SK-N-SH treated with all-trans-retinoic acid at 6 μM for 48 hours (cell line): ENCODE results near the gene ITGB4.
A peak's percentile ranks its signal among the peaks of the same experiment; 100 is the strongest.

ENCODE experiments used
- ATAC-seq: fragments of 200-7000 bp; cut with Tn5 transposase; 3 replicates; pipeline ENCODE4 v1.9.1; 2020; ENCODE audit warnings: mild to moderate bottlenecking, moderate library complexity
- ARNTL ChIP-seq: fragments of 450-650 bp; formaldehyde crosslinking; IDR thresholded peaks from 2 replicates; pipeline ENCODE4 v1.5.0; 2020; ENCODE audit warnings: low read depth, mild to moderate bottlenecking, moderate library complexity, borderline replicate concordance
- CSDC2 ChIP-seq: fragments of 250-450 bp; sonication (Bioruptor Pico); IDR thresholded peaks from 2 replicates; pipeline ENCODE4 v1.5.0; 2020; ENCODE audit warnings: mild to moderate bottlenecking, moderate library complexity
- ESRRG ChIP-seq: fragments of 250-450 bp; sonication (Bioruptor Pico); IDR thresholded peaks from 2 replicates; pipeline ENCODE4 v1.6.1; 2021; ENCODE audit warnings: mild to moderate bottlenecking
- GLIS3 ChIP-seq: fragments of 250-450 bp; sonication (Bioruptor Pico); IDR thresholded peaks from 2 replicates; pipeline ENCODE4 v1.5.0; 2020; ENCODE audit warnings: mild to moderate bottlenecking, moderate library complexity
- ISL1 ChIP-seq: fragments of 250-450 bp; sonication (Bioruptor Pico); IDR thresholded peaks from 2 replicates; pipeline ENCODE4 v2.1.2; 2022; ENCODE audit warnings: mild to moderate bottlenecking, moderate library complexity
- OSR1 ChIP-seq: fragments of 250-450 bp; sonication (Bioruptor Pico); IDR thresholded peaks from 2 replicates; pipeline ENCODE4 v1.8.0; 2022; ENCODE audit warnings: moderate library complexity, mild to moderate bottlenecking, inconsistent platforms
- PPARA ChIP-seq: fragments of 250-450 bp; sonication (Bioruptor Pico); IDR thresholded peaks from 2 replicates; pipeline ENCODE4 v1.5.0; 2020; ENCODE audit warnings: mild to moderate bottlenecking, borderline replicate concordance
- RARB ChIP-seq: fragments of 250-450 bp; sonication (Bioruptor Pico); IDR thresholded peaks from 2 replicates; pipeline ENCODE4 v1.8.0; 2021; ENCODE audit warnings: mild to moderate bottlenecking, moderate library complexity
- SNAI2 ChIP-seq: fragments of 250-450 bp; sonication (Bioruptor Pico); IDR thresholded peaks from 2 replicates; pipeline ENCODE4 v1.5.0; 2020; ENCODE audit warnings: mild to moderate bottlenecking, moderate library complexity
- ZC3H10 ChIP-seq: fragments of 250-450 bp; sonication (Bioruptor Pico); IDR thresholded peaks from 2 replicates; pipeline ENCODE4 v1.5.1; 2021; ENCODE audit warnings: mild to moderate bottlenecking, moderate library complexity
- ZFP3 ChIP-seq: fragments of 250-450 bp; sonication (Bioruptor Pico); IDR thresholded peaks from 2 replicates; pipeline ENCODE4 v1.5.0; 2020; ENCODE audit warnings: mild to moderate bottlenecking, moderate library complexity
- ZFP30 ChIP-seq: fragments of 450-650 bp; formaldehyde crosslinking; IDR thresholded peaks from 2 replicates; pipeline ENCODE4 v1.5.0; 2022; ENCODE audit warnings: mild to moderate bottlenecking, moderate library complexity
- ZNF565 ChIP-seq: fragments of 450-650 bp; formaldehyde crosslinking; conservative IDR thresholded peaks from 2 replicates; pipeline ENCODE4 v1.5.0; 2020; ENCODE audit warnings: low read depth, mild to moderate bottlenecking, moderate library complexity
- ZNF70 ChIP-seq: fragments of 450-650 bp; formaldehyde crosslinking; IDR thresholded peaks from 2 replicates; pipeline ENCODE4 v1.5.0; 2020; ENCODE audit warnings: mild to moderate bottlenecking, moderate library complexity
- TF ChIP-seq, protein P1 (sequence below): fragments of 250-450 bp; sonication (Bioruptor Pico); IDR thresholded peaks from 2 replicates; pipeline ENCODE4 v1.8.0; 2020; ENCODE audit warnings: mild to moderate bottlenecking, moderate library complexity, borderline replicate concordance
- TF ChIP-seq, protein P2 (sequence below): fragments of 250-450 bp; sonication (Bioruptor Pico); IDR thresholded peaks from 2 replicates; pipeline ENCODE4 v1.5.1; 2021; ENCODE audit warnings: mild to moderate bottlenecking, moderate library complexity
- TF ChIP-seq, protein P3 (sequence below): fragments of 250-450 bp; sonication (Bioruptor Pico); IDR thresholded peaks from 2 replicates; pipeline ENCODE4 v1.8.0; 2021; ENCODE audit warnings: low read depth, mild to moderate bottlenecking, moderate library complexity, borderline replicate concordance
- TF ChIP-seq, protein P4 (sequence below): fragments of 250-450 bp; sonication (Bioruptor Pico); IDR thresholded peaks from 2 replicates; pipeline ENCODE4 v1.5.0; 2020; ENCODE audit warnings: mild to moderate bottlenecking, moderate library complexity

The ITGB4 gene

DNA sequence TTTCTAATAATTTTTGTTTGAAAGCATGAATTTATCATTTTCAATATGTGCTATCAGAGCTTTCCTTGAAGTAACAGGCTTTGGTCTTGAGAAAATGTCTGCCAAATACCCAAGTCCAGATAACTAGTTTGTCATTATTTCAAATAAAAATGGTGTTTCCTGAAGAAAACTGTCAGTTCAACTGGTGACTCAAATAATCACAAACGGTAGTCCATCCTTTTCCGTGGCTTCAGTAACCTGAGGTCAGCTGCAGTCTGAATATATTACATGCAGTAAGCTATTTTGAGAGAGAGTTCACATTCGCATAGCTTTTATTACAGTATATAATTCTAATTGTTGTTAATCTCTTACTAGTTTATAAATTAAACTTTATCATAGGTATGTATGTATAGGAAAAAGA is 44.8 kb upstream of the ITGB4 start:
- TF ChIP-seq, protein P1, sequence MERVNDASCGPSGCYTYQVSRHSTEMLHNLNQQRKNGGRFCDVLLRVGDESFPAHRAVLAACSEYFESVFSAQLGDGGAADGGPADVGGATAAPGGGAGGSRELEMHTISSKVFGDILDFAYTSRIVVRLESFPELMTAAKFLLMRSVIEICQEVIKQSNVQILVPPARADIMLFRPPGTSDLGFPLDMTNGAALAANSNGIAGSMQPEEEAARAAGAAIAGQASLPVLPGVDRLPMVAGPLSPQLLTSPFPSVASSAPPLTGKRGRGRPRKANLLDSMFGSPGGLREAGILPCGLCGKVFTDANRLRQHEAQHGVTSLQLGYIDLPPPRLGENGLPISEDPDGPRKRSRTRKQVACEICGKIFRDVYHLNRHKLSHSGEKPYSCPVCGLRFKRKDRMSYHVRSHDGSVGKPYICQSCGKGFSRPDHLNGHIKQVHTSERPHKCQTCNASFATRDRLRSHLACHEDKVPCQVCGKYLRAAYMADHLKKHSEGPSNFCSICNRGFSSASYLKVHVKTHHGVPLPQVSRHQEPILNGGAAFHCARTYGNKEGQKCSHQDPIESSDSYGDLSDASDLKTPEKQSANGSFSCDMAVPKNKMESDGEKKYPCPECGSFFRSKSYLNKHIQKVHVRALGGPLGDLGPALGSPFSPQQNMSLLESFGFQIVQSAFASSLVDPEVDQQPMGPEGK (CRISPR knock-in tag): no peak
- TF ChIP-seq OSR1: no peak
- TF ChIP-seq, all 23 proteins: peak for 0

DNA sequence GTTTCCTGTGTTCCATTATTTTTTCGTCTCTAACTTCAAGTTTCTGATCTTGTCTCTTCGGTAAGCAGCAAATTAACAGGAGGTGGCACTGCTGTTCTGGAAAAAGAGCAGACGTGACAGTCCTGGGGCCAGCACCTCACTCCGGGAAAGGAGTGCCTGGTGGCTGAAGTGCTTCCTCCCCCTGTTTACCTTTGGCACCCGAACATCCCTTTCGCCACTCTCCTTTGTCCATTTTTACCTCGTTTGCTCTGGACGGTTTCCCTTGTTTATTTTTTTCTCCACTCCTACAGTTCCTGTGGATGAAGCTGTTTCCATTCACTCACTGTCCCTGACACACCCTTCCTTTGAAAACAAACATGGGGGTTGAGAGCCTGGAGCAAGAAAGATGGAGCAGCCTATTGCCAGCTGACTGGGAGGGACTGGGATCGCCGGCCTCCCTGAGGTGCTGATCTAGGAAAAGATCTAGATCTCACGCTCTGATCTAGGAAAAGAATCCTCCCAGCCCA is 41.5 kb upstream of the ITGB4 start:
- no peak for ATAC-seq
- no peak for TF ChIP-seq PPARA (CRISPR knock-in tag)
- no peak for TF ChIP-seq CSDC2

More for the DNA sequence above, 44.8 kb upstream of the ITGB4 start:
- ATAC-seq: no peak

DNA sequence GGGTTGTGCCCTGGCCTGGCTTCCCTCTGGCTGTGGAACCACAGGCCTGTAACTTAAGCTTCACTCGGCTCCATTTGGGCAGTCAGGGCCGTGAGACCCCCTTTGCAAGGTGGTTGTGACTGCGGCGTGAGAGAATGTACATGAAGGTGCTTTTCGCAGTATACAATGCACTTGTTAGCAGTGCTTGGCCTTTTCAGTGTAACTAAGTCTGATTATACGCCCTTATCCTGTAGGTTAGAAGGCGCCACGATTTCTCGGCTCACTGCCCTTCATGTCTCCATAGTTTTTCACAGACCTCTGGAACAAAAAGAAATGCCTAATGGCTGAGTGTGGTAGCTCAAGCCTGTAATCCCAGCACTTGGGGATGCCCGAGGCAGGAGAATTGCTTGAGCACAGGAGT is 40.8 kb upstream of the ITGB4 start:
- ATAC-seq: no peak
- TF ChIP-seq, protein P2, sequence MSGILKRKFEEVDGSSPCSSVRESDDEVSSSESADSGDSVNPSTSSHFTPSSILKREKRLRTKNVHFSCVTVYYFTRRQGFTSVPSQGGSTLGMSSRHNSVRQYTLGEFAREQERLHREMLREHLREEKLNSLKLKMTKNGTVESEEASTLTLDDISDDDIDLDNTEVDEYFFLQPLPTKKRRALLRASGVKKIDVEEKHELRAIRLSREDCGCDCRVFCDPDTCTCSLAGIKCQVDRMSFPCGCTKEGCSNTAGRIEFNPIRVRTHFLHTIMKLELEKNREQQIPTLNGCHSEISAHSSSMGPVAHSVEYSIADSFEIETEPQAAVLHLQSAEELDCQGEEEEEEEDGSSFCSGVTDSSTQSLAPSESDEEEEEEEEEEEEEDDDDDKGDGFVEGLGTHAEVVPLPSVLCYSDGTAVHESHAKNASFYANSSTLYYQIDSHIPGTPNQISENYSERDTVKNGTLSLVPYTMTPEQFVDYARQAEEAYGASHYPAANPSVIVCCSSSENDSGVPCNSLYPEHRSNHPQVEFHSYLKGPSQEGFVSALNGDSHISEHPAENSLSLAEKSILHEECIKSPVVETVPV: no peak
- TF ChIP-seq, protein P1 (CRISPR knock-in tag): no peak
- TF ChIP-seq GLIS3 (CRISPR knock-in tag) (no peak), ZNF70 (CRISPR knock-in tag) (no peak), OSR1 (no peak), RARB (CRISPR knock-in tag) (no peak), ZFP3 (CRISPR knock-in tag) (no peak), ZC3H10 (CRISPR knock-in tag) (no peak), ISL1 (CRISPR knock-in tag) (no peak)

DNA sequence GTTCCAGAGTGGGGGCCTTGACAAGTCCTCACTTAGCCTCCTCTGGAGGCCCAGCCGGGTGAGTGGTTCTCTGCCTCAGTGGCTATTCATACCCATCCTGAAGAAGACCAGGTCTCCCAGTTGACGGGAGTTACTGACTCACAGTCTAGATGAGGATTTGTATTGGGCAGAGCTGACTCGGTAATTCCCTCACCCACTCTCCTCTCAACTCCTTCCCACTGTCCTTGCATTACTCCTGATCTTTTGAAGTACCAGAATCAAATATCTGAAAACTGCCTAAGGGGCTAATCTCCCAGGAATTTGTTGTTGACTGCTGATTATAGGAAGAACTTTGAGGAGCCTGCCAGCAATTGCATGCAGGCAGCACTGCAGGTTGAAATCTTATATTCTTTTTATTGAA is 40.0 kb upstream of the ITGB4 start:
- peak; percentile 47; the same call in 1 of the 2 replicates for TF ChIP-seq ISL1 (CRISPR knock-in tag)
- TF ChIP-seq, protein P3, sequence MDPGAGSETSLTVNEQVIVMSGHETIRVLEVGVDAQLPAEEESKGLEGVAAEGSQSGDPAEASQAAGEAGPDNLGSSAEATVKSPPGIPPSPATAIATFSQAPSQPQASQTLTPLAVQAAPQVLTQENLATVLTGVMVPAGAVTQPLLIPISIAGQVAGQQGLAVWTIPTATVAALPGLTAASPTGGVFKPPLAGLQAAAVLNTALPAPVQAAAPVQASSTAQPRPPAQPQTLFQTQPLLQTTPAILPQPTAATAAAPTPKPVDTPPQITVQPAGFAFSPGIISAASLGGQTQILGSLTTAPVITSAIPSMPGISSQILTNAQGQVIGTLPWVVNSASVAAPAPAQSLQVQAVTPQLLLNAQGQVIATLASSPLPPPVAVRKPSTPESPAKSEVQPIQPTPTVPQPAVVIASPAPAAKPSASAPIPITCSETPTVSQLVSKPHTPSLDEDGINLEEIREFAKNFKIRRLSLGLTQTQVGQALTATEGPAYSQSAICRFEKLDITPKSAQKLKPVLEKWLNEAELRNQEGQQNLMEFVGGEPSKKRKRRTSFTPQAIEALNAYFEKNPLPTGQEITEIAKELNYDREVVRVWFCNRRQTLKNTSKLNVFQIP (CRISPR knock-in tag): no peak
- TF ChIP-seq, protein P1 (CRISPR knock-in tag): 0 out of 2 replicates have a peak, but pooled peaks have one; percentile 7
- peak; percentile 87 for ATAC-seq

DNA sequence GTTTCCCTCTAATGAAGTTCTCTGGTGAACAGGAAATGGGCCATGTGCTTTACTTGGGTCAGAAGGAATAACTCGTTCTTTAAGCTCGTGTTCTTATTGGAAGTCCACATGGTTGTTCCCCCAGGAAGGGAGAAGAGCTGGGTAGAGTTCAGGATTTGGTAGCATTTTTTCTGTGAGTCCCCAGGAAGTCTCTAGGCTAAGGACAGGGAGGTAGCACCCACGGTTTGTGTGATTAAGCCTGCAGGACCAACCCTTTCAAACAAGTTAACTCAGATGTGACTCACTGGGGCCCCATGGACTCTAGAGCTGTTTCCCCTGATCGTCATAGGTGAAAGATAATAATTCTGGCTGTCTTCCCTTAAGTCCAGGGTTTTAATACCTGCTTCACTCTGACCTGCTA is 37.7 kb upstream of the ITGB4 start:
- no peak; the same call in 2 of the 3 replicates for ATAC-seq
- TF ChIP-seq RARB (CRISPR knock-in tag) (no peak), GLIS3 (CRISPR knock-in tag) (no peak), ZNF565 (no peak), ZC3H10 (CRISPR knock-in tag) (no peak), ZFP30 (CRISPR knock-in tag) (no peak), OSR1 (no peak), ARNTL (no peak), ESRRG (CRISPR knock-in tag) (no peak), SNAI2 (CRISPR knock-in tag) (no peak)
- TF ChIP-seq, protein P3 (CRISPR knock-in tag): no peak
- TF ChIP-seq, protein P2: no peak
- TF ChIP-seq, protein P4, sequence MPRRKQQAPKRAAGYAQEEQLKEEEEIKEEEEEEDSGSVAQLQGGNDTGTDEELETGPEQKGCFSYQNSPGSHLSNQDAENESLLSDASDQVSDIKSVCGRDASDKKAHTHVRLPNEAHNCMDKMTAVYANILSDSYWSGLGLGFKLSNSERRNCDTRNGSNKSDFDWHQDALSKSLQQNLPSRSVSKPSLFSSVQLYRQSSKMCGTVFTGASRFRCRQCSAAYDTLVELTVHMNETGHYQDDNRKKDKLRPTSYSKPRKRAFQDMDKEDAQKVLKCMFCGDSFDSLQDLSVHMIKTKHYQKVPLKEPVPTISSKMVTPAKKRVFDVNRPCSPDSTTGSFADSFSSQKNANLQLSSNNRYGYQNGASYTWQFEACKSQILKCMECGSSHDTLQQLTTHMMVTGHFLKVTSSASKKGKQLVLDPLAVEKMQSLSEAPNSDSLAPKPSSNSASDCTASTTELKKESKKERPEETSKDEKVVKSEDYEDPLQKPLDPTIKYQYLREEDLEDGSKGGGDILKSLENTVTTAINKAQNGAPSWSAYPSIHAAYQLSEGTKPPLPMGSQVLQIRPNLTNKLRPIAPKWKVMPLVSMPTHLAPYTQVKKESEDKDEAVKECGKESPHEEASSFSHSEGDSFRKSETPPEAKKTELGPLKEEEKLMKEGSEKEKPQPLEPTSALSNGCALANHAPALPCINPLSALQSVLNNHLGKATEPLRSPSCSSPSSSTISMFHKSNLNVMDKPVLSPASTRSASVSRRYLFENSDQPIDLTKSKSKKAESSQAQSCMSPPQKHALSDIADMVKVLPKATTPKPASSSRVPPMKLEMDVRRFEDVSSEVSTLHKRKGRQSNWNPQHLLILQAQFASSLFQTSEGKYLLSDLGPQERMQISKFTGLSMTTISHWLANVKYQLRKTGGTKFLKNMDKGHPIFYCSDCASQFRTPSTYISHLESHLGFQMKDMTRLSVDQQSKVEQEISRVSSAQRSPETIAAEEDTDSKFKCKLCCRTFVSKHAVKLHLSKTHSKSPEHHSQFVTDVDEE: no peak
